SK-N-DZ (cell line): ENCODE measurements around the gene MICAL1.
"Not testable (repeated sequence)": the region's sequence is repeated elsewhere in the genome, so short reads cannot be mapped to it uniquely, and the experiment has no call there.

Experiments
- DNase-seq: peaks from one replicate; pipeline ENCODE4 v3.0.0-alpha.2; 2015; ENCODE audit warnings: low spot score

Gene MICAL1

GRCh38 chr6:109478222-109478805 lies 22.7 kb upstream of the MICAL1 start:
- DNase-seq = no peak

GRCh38 chr6:109477725-109478124 lies 22.2 kb upstream of the MICAL1 start:
- DNase-seq = no peak

GRCh38 chr6:109477184-109477583 lies 21.6 kb upstream of the MICAL1 start:
- DNase-seq = no peak

- DNase-seq = no peak
Observed at GRCh38 chr6:109475625-109476024, 20.1 kb upstream of the MICAL1 start.

GRCh38 chr6:109474995-109475394 lies 19.4 kb upstream of the MICAL1 start:
- DNase-seq = no peak

- DNase-seq = no peak
Observed at GRCh38 chr6:109473120-109473519, 17.5 kb upstream of the MICAL1 start.

GRCh38 chr6:109472132-109472995 lies 16.8 kb upstream of the MICAL1 start:
- DNase-seq = no peak

- no peak for DNase-seq
Observed at GRCh38 chr6:109471105-109471810, 15.7 kb upstream of the MICAL1 start.

GRCh38 chr6:109469591-109470189 lies 14.1 kb upstream of the MICAL1 start:
- DNase-seq = no peak

- no peak for DNase-seq
Observed at GRCh38 chr6:109467696-109468095, 12.1 kb upstream of the MICAL1 start.

- DNase-seq = no peak
Observed at GRCh38 chr6:109466212-109466923, 10.8 kb upstream of the MICAL1 start.

- DNase-seq = no peak
Observed at GRCh38 chr6:109465772-109466171, 10.2 kb upstream of the MICAL1 start.

- no peak for DNase-seq
Observed at GRCh38 chr6:109461733-109462526, 6.4 kb upstream of the MICAL1 start.

GRCh38 chr6:109461205-109461604 lies 5.6 kb upstream of the MICAL1 start:
- DNase-seq = not testable (repeated sequence)

- no peak for DNase-seq
Observed at GRCh38 chr6:109460161-109460829, 4.7 kb upstream of the MICAL1 start.

GRCh38 chr6:109458774-109459531 lies 3.4 kb upstream of the MICAL1 start:
- DNase-seq = no peak

- DNase-seq = no peak
Observed at GRCh38 chr6:109457562-109457996, 2.0 kb upstream of the MICAL1 start.

GRCh38 chr6:109456710-109457561 lies 1.4 kb upstream of the MICAL1 start:
- DNase-seq = no peak
